ENCODE results near the gene NOTCH2.

Gene NOTCH2

GRCh38 chr1:119924948-119925898 is 144.2 kb downstream of the NOTCH2 start:
- Histone ChIP-seq H4K8ac (ENCODE audit: low read depth, low read length) (no peak overlapping the region), H3K79me2 (ENCODE audit: control insufficient read depth, insufficient read depth, low read length) (no peaks in the 10 kb centered on the region), H3K27ac (ENCODE audit: low read depth, low read length) (no peak overlapping the region), H3K79me1 (ENCODE audit: low read length) (no peaks in the 10 kb centered on the region), H3K36me3 (ENCODE audit: control insufficient read depth, insufficient read depth, low read length) (peaks cover 3% of the 10 kb centered on the region), H2BK120ac (ENCODE audit: low read depth, low read length) (no peak overlapping the region), H3K4me2 (ENCODE audit: low read length) (no peak overlapping the region), H3K4me3 (ENCODE audit: low read length) (no peak overlapping the region), H3K4ac (ENCODE audit: low read depth, low read length) (no peak overlapping the region), H3K4me1 (ENCODE audit: control insufficient read depth, low read depth, low read length) (no peaks in the 10 kb centered on the region), H3K18ac (ENCODE audit: low read length) (no peak overlapping the region), H3K56ac (ENCODE audit: low read length) (no peak overlapping the region), H2BK15ac (replicated peaks; ENCODE audit: low read depth) (no peak overlapping the region), H2BK5ac (ENCODE audit: low read length) (no peak overlapping the region), H3K9ac (ENCODE audit: low read length) (no peak overlapping the region), H3K23ac (ENCODE audit: low read length) (no peak overlapping the region), H3K27me3 (ENCODE audit: insufficient read depth, low read length, poor library complexity) (no peaks in the 10 kb centered on the region), H2AK5ac (ENCODE audit: low read length) (no peak overlapping the region), H4K5ac (ENCODE audit: low read length) (no peak overlapping the region)
- no CpG with 5 or more reads among the region's 19 CpGs for WGBS (ENCODE audit: extremely low coverage, insufficient coverage, low lambda C conversion rate)
- no peak for DNase-seq

- Histone ChIP-seq H3K36me3 (ENCODE audit: control insufficient read depth, insufficient read depth, low read length) (peaks cover 5% of the 10 kb centered on the region), H2BK120ac (ENCODE audit: low read depth, low read length) (no peak overlapping the region)
These were observed 149.1 kb downstream of the NOTCH2 start for GRCh38 chr1:119920104-119920968.

GRCh38 chr1:119919241-119919640 is 150.2 kb downstream of the NOTCH2 start:
- Histone ChIP-seq H4K8ac (ENCODE audit: low read depth, low read length) (no peak overlapping the region), H3K27ac (ENCODE audit: low read depth, low read length) (no peak overlapping the region), H2AK5ac (ENCODE audit: low read length) (no peak overlapping the region), H3K9ac (ENCODE audit: low read length) (no peak overlapping the region), H4K5ac (ENCODE audit: low read length) (no peak overlapping the region), H3K4me1 (ENCODE audit: control insufficient read depth, low read depth, low read length) (peaks cover 3% of the 10 kb centered on the region), H2BK5ac (ENCODE audit: low read length) (no peak overlapping the region), H3K56ac (ENCODE audit: low read length) (no peak overlapping the region), H3K36me3 (ENCODE audit: control insufficient read depth, insufficient read depth, low read length) (peaks cover 5% of the 10 kb centered on the region), H3K4me3 (ENCODE audit: low read length) (no peak overlapping the region), H2BK15ac (replicated peaks; ENCODE audit: low read depth) (no peak overlapping the region), H3K27me3 (ENCODE audit: insufficient read depth, low read length, poor library complexity) (no peaks in the 10 kb centered on the region), H3K79me2 (ENCODE audit: control insufficient read depth, insufficient read depth, low read length) (no peaks in the 10 kb centered on the region), H3K4ac (ENCODE audit: low read depth, low read length) (no peak overlapping the region), H3K79me1 (ENCODE audit: low read length) (no peaks in the 10 kb centered on the region), H3K18ac (ENCODE audit: low read length) (no peak overlapping the region), H3K4me2 (ENCODE audit: low read length) (no peak overlapping the region), H3K23ac (ENCODE audit: low read length) (no peak overlapping the region), H2BK120ac (ENCODE audit: low read depth, low read length) (no peak overlapping the region)
- no peak for DNase-seq
- WGBS (ENCODE audit: extremely low coverage, insufficient coverage, low lambda C conversion rate): no CpG with 5 or more reads among the region's 7 CpGs

More at GRCh38 chr1:119920104-119920968, 149.1 kb downstream of the NOTCH2 start:
- peak overlapping the region; percentile 9 for H3K27ac ChIP-seq (ENCODE audit: low read depth, low read length)
- H4K8ac ChIP-seq (ENCODE audit: low read depth, low read length): no peak overlapping the region
- no peak overlapping the region for H2BK5ac ChIP-seq (ENCODE audit: low read length)
- H3K4me3 ChIP-seq (ENCODE audit: low read length): no peak overlapping the region
- H2AK5ac ChIP-seq (ENCODE audit: low read length): no peak overlapping the region
- H3K27me3 ChIP-seq (ENCODE audit: insufficient read depth, low read length, poor library complexity): no peaks in the 10 kb centered on the region
- DNase-seq: peak; percentile 83
- H2BK15ac ChIP-seq (replicated peaks; ENCODE audit: low read depth): no peak overlapping the region
- H3K4me2 ChIP-seq (ENCODE audit: low read length): no peak overlapping the region
- H3K4me1 ChIP-seq (ENCODE audit: control insufficient read depth, low read depth, low read length): peaks cover 3% of the 10 kb centered on the region
- H3K56ac ChIP-seq (ENCODE audit: low read length): no peak overlapping the region
- H3K79me2 ChIP-seq (ENCODE audit: control insufficient read depth, insufficient read depth, low read length): no peaks in the 10 kb centered on the region
- H3K4ac ChIP-seq (ENCODE audit: low read depth, low read length): no peak overlapping the region
- WGBS (ENCODE audit: extremely low coverage, insufficient coverage, low lambda C conversion rate): no CpG with 5 or more reads among the region's 8 CpGs
- H3K9ac ChIP-seq (ENCODE audit: low read length): no peak overlapping the region
- H4K5ac ChIP-seq (ENCODE audit: low read length): no peak overlapping the region
- H3K18ac ChIP-seq (ENCODE audit: low read length): no peak overlapping the region
- no peak overlapping the region for H3K23ac ChIP-seq (ENCODE audit: low read length)
- H3K79me1 ChIP-seq (ENCODE audit: low read length): no peaks in the 10 kb centered on the region

GRCh38 chr1:119918301-119918700 is 151.2 kb downstream of the NOTCH2 start:
- Histone ChIP-seq H3K36me3 (ENCODE audit: control insufficient read depth, insufficient read depth, low read length) (peaks cover 5% of the 10 kb centered on the region), H3K4ac (ENCODE audit: low read depth, low read length) (no peak overlapping the region), H3K79me2 (ENCODE audit: control insufficient read depth, insufficient read depth, low read length) (no peaks in the 10 kb centered on the region), H3K23ac (ENCODE audit: low read length) (no peak overlapping the region), H3K27ac (ENCODE audit: low read depth, low read length) (no peak overlapping the region), H2BK120ac (ENCODE audit: low read depth, low read length) (no peak overlapping the region), H3K27me3 (ENCODE audit: insufficient read depth, low read length, poor library complexity) (no peaks in the 10 kb centered on the region), H3K56ac (ENCODE audit: low read length) (no peak overlapping the region), H4K8ac (ENCODE audit: low read depth, low read length) (no peak overlapping the region), H3K79me1 (ENCODE audit: low read length) (no peaks in the 10 kb centered on the region), H2BK5ac (ENCODE audit: low read length) (no peak overlapping the region), H3K18ac (ENCODE audit: low read length) (no peak overlapping the region), H4K5ac (ENCODE audit: low read length) (no peak overlapping the region), H3K4me1 (ENCODE audit: control insufficient read depth, low read depth, low read length) (peaks cover 3% of the 10 kb centered on the region), H2AK5ac (ENCODE audit: low read length) (no peak overlapping the region), H3K4me2 (ENCODE audit: low read length) (no peak overlapping the region), H3K9ac (ENCODE audit: low read length) (no peak overlapping the region), H3K4me3 (ENCODE audit: low read length) (no peak overlapping the region), H2BK15ac (replicated peaks; ENCODE audit: low read depth) (no peak overlapping the region)
- WGBS (ENCODE audit: extremely low coverage, insufficient coverage, low lambda C conversion rate): no CpG with 5 or more reads among the region's 7 CpGs
- DNase-seq: no peak

GRCh38 chr1:119917304-119918055 is 152.0 kb downstream of the NOTCH2 start:
- H3K23ac ChIP-seq (ENCODE audit: low read length): no peak overlapping the region
- H3K79me1 ChIP-seq (ENCODE audit: low read length): no peaks in the 10 kb centered on the region
- H3K4me1 ChIP-seq (ENCODE audit: control insufficient read depth, low read depth, low read length): peaks cover 3% of the 10 kb centered on the region
- no peak for DNase-seq
- H2BK15ac ChIP-seq (replicated peaks; ENCODE audit: low read depth): no peak overlapping the region
- no peak overlapping the region for H3K4me3 ChIP-seq (ENCODE audit: low read length)
- no peak overlapping the region for H2BK5ac ChIP-seq (ENCODE audit: low read length)
- H3K9ac ChIP-seq (ENCODE audit: low read length): no peak overlapping the region
- no peak overlapping the region for H3K4ac ChIP-seq (ENCODE audit: low read depth, low read length)
- H4K8ac ChIP-seq (ENCODE audit: low read depth, low read length): no peak overlapping the region
- no peak overlapping the region for H3K27ac ChIP-seq (ENCODE audit: low read depth, low read length)
- H3K18ac ChIP-seq (ENCODE audit: low read length): no peak overlapping the region
- no peaks in the 10 kb centered on the region for H3K79me2 ChIP-seq (ENCODE audit: control insufficient read depth, insufficient read depth, low read length)
- H3K27me3 ChIP-seq (ENCODE audit: insufficient read depth, low read length, poor library complexity): no peaks in the 10 kb centered on the region
- no peak overlapping the region for H3K4me2 ChIP-seq (ENCODE audit: low read length)
- H2BK120ac ChIP-seq (ENCODE audit: low read depth, low read length): no peak overlapping the region
- WGBS (ENCODE audit: extremely low coverage, insufficient coverage, low lambda C conversion rate): no CpG with 5 or more reads among the region's 5 CpGs
- peaks cover 5% of the 10 kb centered on the region for H3K36me3 ChIP-seq (ENCODE audit: control insufficient read depth, insufficient read depth, low read length)
- no peak overlapping the region for H4K5ac ChIP-seq (ENCODE audit: low read length)
- H2AK5ac ChIP-seq (ENCODE audit: low read length): no peak overlapping the region
- no peak overlapping the region for H3K56ac ChIP-seq (ENCODE audit: low read length)
